GM12873 (cell line): Measurements from ENCODE around the gene MRM2.

ENCODE experiments used
- CTCF ChIP-seq: IDR thresholded peaks from 2 replicates; pipeline ENCODE4 v1.5.1; 2012; ENCODE audit warnings: low read depth, mild to moderate bottlenecking, moderate library complexity, low read length, control low read depth; ENCODE audit not compliant: insufficient read depth; ENCODE audit errors: missing control alignments

The MRM2 gene

GRCh38 chr7:2282185-2282751, 40.3 kb upstream of the MRM2 start:
- no peak for TF ChIP-seq CTCF

GRCh38 chr7:2281541-2281940, 39.5 kb upstream of the MRM2 start:
- TF ChIP-seq CTCF: no peak

GRCh38 chr7:2280424-2280823, 38.4 kb upstream of the MRM2 start:
- TF ChIP-seq CTCF: no peak

GRCh38 chr7:2279896-2280295, 37.9 kb upstream of the MRM2 start:
- TF ChIP-seq CTCF: no peak

GRCh38 chr7:2278026-2278425, 36.0 kb upstream of the MRM2 start:
- TF ChIP-seq CTCF: no peak

- no peak for TF ChIP-seq CTCF
Measured at GRCh38 chr7:2276107-2276506, 34.1 kb upstream of the MRM2 start.

GRCh38 chr7:2275101-2275500, 33.1 kb upstream of the MRM2 start:
- TF ChIP-seq CTCF: no peak
